HCT116 (cell line): Measurements from ENCODE around the gene TPPP3. TPM values are rescaled to one million over a fixed set of nuclear protein-coding genes. Genes with fewer than 3 reads are reported as not detected.

ENCODE experiments used
- ATAC-seq: fragments of 200-7000 bp; cut with Tn5 transposase; 2 replicates; pipeline ENCODE4 v1.9.1; 2020; ENCODE audit warnings: mild to moderate bottlenecking, moderate library complexity
- BruUV-seq: library from RNA; stranded (reverse); fragments of 400-500 nt; replicated peaks from 2 replicates; lab custom pipeline; 2021; lab: Mats Ljungman, UMichigan
- CTCF ChIA-PET: fragments of 300-600 bp; sonication (Branson Sonifier 250); formaldehyde crosslinking; loops from one replicate; lab custom pipeline; 2021; ENCODE audit warnings: antibody characterized with exemption; lab: Charles Lee
- POLR2A ChIA-PET: fragments of 300-600, 350-600 bp; sonication (Branson Sonifier 250); formaldehyde crosslinking; loops from one replicate; lab custom pipeline; 2021; ENCODE audit warnings: antibody characterized with exemption; lab: Charles Lee
- RAD21 ChIA-PET, 2 experiments: fragments of 300-600 bp; sonication (Branson Sonifier 250); formaldehyde crosslinking; loops; one replicate each; lab custom pipeline; 2023; ENCODE audit warnings: low total read pairs in 2 of 2; ENCODE audit not compliant: uncharacterized antibody in 2 of 2, unreplicated experiment in 2 of 2, low non-redundant PET in 1 of 2; lab: Charles Lee
- DNase-seq: peaks from one replicate; pipeline ENCODE4 v3.0.0-alpha.2; 2010; ENCODE audit warnings: low read depth, low spot score
- H2AFZ ChIP-seq: fragments of 200-600 bp; shearing (Covaris generic), sonication (generic); 2 replicates; pipeline ENCODE4 v1.6.1; 2017; ENCODE audit warnings: low read depth, mixed run types, mixed read lengths, antibody characterized with exemption, low read length; ENCODE audit not compliant: poor library complexity, severe bottlenecking
- H3K27ac ChIP-seq: 2 replicates; pipeline ENCODE4 v1.5.1; 2012; ENCODE audit warnings: low read depth, low read length
- H3K27me3 ChIP-seq: fragments of 200-600 bp; sonication (generic); 2 replicates; pipeline ENCODE4 v1.6.1; 2016; ENCODE audit warnings: mixed run types, low read length, mixed read lengths; ENCODE audit not compliant: insufficient read depth
- H3K36me3 ChIP-seq, 2 experiments: fragments of 200-500 bp in 1 of 2; fragments of 200-600 bp in 1 of 2; sonication (Bioruptor generic) in 1 of 2; sonication (generic) in 1 of 2; 2 replicates each; pipeline versions ENCODE4 v1.5.1 to v1.6.1; 2014 to 2016; ENCODE audit warnings: low read length in 2 of 2, inconsistent platforms in 1 of 2, mixed read lengths in 1 of 2, mixed run types in 1 of 2; ENCODE audit not compliant: insufficient read depth in 2 of 2, control insufficient read depth in 1 of 2
- H3K4me1 ChIP-seq, 2 experiments: fragments of 200-600 bp in 1 of 2; sonication (generic) in 1 of 2; 2 replicates each; pipeline versions ENCODE4 v1.5.1 to v1.6.1; 2012 to 2017; ENCODE audit warnings: low read length in 2 of 2, inconsistent platforms in 1 of 2, mild to moderate bottlenecking in 1 of 2, mixed read lengths in 1 of 2, mixed run types in 1 of 2, moderate library complexity in 1 of 2; ENCODE audit not compliant: insufficient read depth in 2 of 2, control insufficient read depth in 1 of 2
- H3K4me2 ChIP-seq: fragments of 200-600 bp; sonication (generic); 2 replicates; pipeline ENCODE4 v1.6.1; 2017; ENCODE audit warnings: mixed run types, low read length, mixed read lengths
- H3K4me3 ChIP-seq, 2 experiments: fragments of 200-600 bp in 1 of 2; sonication (generic) in 1 of 2; replicated peaks in 1 of 2; 2 replicates each; pipeline ENCODE4 v1.5.1; 2011 to 2016; ENCODE audit warnings: low read length in 2 of 2, control low read depth in 1 of 2, low read depth in 1 of 2, mild to moderate bottlenecking in 1 of 2, mixed read lengths in 1 of 2, mixed run types in 1 of 2
- H3K79me2 ChIP-seq: fragments of 200-600 bp; sonication (generic); 2 replicates; pipeline ENCODE4 v1.6.1; 2017; ENCODE audit warnings: mild to moderate bottlenecking, mixed run types, low read length, moderate library complexity, mixed read lengths; ENCODE audit not compliant: insufficient read depth
- H3K9ac ChIP-seq: fragments of 200-600 bp; sonication (generic); 2 replicates; pipeline ENCODE4 v1.6.1; 2016; ENCODE audit warnings: low read length, mixed read lengths
- H3K9me2 ChIP-seq: fragments of 200-600 bp; sonication (generic), shearing (Covaris generic); 2 replicates; pipeline ENCODE4 v1.6.1; 2017; ENCODE audit warnings: mixed run types, mild to moderate bottlenecking, moderate library complexity; ENCODE audit not compliant: insufficient read depth
- H3K9me3 ChIP-seq, 2 experiments: fragments of 200-500 bp in 1 of 2; fragments of 200-600 bp in 1 of 2; sonication (Bioruptor generic) in 1 of 2; sonication (generic) in 1 of 2; 2 replicates each; pipeline ENCODE4 v1.6.1; 2014 to 2017; ENCODE audit warnings: low read length in 2 of 2, mixed read lengths in 2 of 2, inconsistent platforms in 1 of 2, low read depth in 1 of 2, mild to moderate bottlenecking in 1 of 2, mixed run types in 1 of 2, moderate library complexity in 1 of 2; ENCODE audit not compliant: control insufficient read depth in 1 of 2, insufficient read depth in 1 of 2
- H4K20me1 ChIP-seq: fragments of 200-600 bp; sonication (generic), shearing (Covaris generic); 2 replicates; pipeline ENCODE4 v1.6.1; 2017; ENCODE audit warnings: mixed run types, mild to moderate bottlenecking, moderate library complexity; ENCODE audit not compliant: insufficient read depth
- ATF3 ChIP-seq: IDR thresholded peaks from 2 replicates; pipeline ENCODE4 v1.6.1; 2012
- CBX3 ChIP-seq: IDR thresholded peaks from 2 replicates; pipeline ENCODE4 v1.6.1; 2012; ENCODE audit warnings: low read depth
- CEBPB ChIP-seq: IDR thresholded peaks from 2 replicates; pipeline ENCODE4 v1.6.1; 2012; ENCODE audit warnings: low read depth
- EGR1 ChIP-seq: IDR thresholded peaks from 2 replicates; pipeline ENCODE4 v1.6.1; 2012; ENCODE audit warnings: low read depth
- EZH2 ChIP-seq: fragments of 200-600 bp; sonication (generic); IDR thresholded peaks from 2 replicates; pipeline ENCODE4 v1.6.1; 2017; ENCODE audit warnings: antibody characterized with exemption, mixed run types
- EZH2phosphoT487 ChIP-seq: fragments of 200-600 bp; IDR thresholded peaks from 2 replicates; pipeline ENCODE4 v1.6.1; 2018; ENCODE audit warnings: antibody characterized with exemption, borderline replicate concordance
- FOSL1 ChIP-seq: IDR thresholded peaks from 2 replicates; pipeline ENCODE4 v1.6.1; 2012; ENCODE audit warnings: low read depth
- POLR2AphosphoS5 ChIP-seq: IDR thresholded peaks from 2 replicates; pipeline ENCODE4 v1.6.1; 2011; ENCODE audit warnings: mild to moderate bottlenecking, low read depth, low read length, moderate library complexity
- REST ChIP-seq: IDR thresholded peaks from 2 replicates; pipeline ENCODE4 v1.6.1; 2012; ENCODE audit warnings: low read depth
- SP1 ChIP-seq: IDR thresholded peaks from 2 replicates; pipeline ENCODE4 v1.6.1; 2012; ENCODE audit warnings: low read depth
- SRF ChIP-seq: IDR thresholded peaks from 2 replicates; pipeline ENCODE4 v1.6.1; 2012; ENCODE audit warnings: low read depth
- TCF7L2 ChIP-seq: IDR thresholded peaks from 2 replicates; pipeline ENCODE4 v1.7.0; 2011; ENCODE audit warnings: borderline replicate concordance, inconsistent platforms; ENCODE audit not compliant: insufficient read depth, insufficient read length; ENCODE audit errors: extremely low read depth
- ZBTB33 ChIP-seq: IDR thresholded peaks from 2 replicates; pipeline ENCODE4 v1.6.1; 2011; ENCODE audit warnings: mild to moderate bottlenecking, low read length, moderate library complexity; ENCODE audit not compliant: insufficient replicate concordance; ENCODE audit errors: extremely low read depth
- ZNF274 ChIP-seq: fragments of 200-500 bp; sonication (Bioruptor generic); IDR thresholded peaks from 2 replicates; pipeline ENCODE4 v1.6.1; 2014; ENCODE audit warnings: mild to moderate bottlenecking, low read depth, low read length, inconsistent platforms
- intact Hi-C: fragments of 100-400 bp; cut with micrococcal nuclease; formaldehyde crosslinking; loops from 2 replicates; pipeline ENCODE4 v1.10.0; 2022
- total RNA-seq: library from RNA; stranded (reverse); gene quantifications from one replicate; pipeline ENCODE4 v1.2.1, GENCODE V29; 2021; ENCODE audit not compliant: unreplicated experiment

TPPP3 gene
- total RNA-seq, 1 experiment from 2014 or later, result 1.2 TPM

GRCh38 chr16:67424261-67424615 lies 30.9 kb upstream of the TPPP3 start:
- Histone ChIP-seq H3K4me3 (no peak overlapping the region), H3K9me3 (no peaks in the 10 kb centered on the region), H3K27me3 (no peaks in the 10 kb centered on the region), H3K27ac (no peak overlapping the region), H3K9ac (no peak overlapping the region), H2AFZ (no peak overlapping the region), H3K4me1 (peaks cover 0 to 14% of the 10 kb centered on the region in 2 experiments; a peak in 2 of 4 replicates), H4K20me1 (no peaks in the 10 kb centered on the region), H3K9me2 (no peaks in the 10 kb centered on the region), H3K36me3 (no peaks in the 10 kb centered on the region), H3K4me2 (no peak overlapping the region), H3K79me2 (no peaks in the 10 kb centered on the region)
- BruUV-seq, result no TSS peak
- TF ChIP-seq EGR1 (no peak), ZBTB33 (no peak), POLR2AphosphoS5 (no peak), ATF3 (no peak), REST (no peak), FOSL1 (no peak), SRF (no peak), CEBPB (no peak), ZNF274 (no peak), EZH2 (no peak), EZH2phosphoT487 (no peak), CBX3 (no peak), TCF7L2 (no peak), SP1 (no peak)
- CTCF ChIA-PET, result interaction anchor here (1.5 kb wide), 1 partner anchor 42 kb away, joined by 3 read pairs; no protein-coding TSS in a partner anchor
- DNase-seq (no peak), ATAC-seq (no peak)
- intact Hi-C loops, result no loop called here
- POLR2A ChIA-PET, result no interaction called here
- RAD21 ChIA-PET, result no interaction called here
